H9 (cell line): ENCODE measurements around the gene TENT5C. TPM values are rescaled to one million over a fixed set of nuclear protein-coding genes. Genes with fewer than 3 reads are reported as not detected.

Experiments
- DNase-seq: peaks from one replicate; pipeline ENCODE4 v3.0.0-alpha.2; 2017
- H2AFZ ChIP-seq: one replicate; pipeline ENCODE4 v1.6.1; 2013; ENCODE audit warnings: mild to moderate bottlenecking, low read length, control low read depth, moderate library complexity
- H2AK5ac ChIP-seq: 2 replicates; pipeline ENCODE4 v1.6.1; 2013; ENCODE audit warnings: low read length, control low read depth, mixed read lengths; ENCODE audit not compliant: insufficient read length
- H2BK120ac ChIP-seq: one replicate; pipeline ENCODE4 v1.6.1; 2013; ENCODE audit warnings: low read depth, mild to moderate bottlenecking, low read length, control low read depth, inconsistent platforms; ENCODE audit not compliant: poor library complexity, severe bottlenecking
- H2BK12ac ChIP-seq: 2 replicates; pipeline ENCODE4 v1.6.1; 2013; ENCODE audit warnings: low read length, control low read depth, mixed read lengths, low read depth; ENCODE audit not compliant: insufficient read length
- H2BK15ac ChIP-seq: 2 replicates; pipeline ENCODE4 v1.6.1; 2013; ENCODE audit warnings: low read depth, low read length, control low read depth
- H2BK20ac ChIP-seq: one replicate; pipeline ENCODE4 v1.6.1; 2013; ENCODE audit warnings: low read depth, mild to moderate bottlenecking, low read length, control low read depth, inconsistent platforms; ENCODE audit not compliant: poor library complexity, severe bottlenecking
- H2BK5ac ChIP-seq: 2 replicates; pipeline ENCODE4 v1.6.1; 2013; ENCODE audit warnings: low read length, control low read depth, mixed read lengths; ENCODE audit not compliant: insufficient read length
- H3K14ac ChIP-seq: 2 replicates; pipeline ENCODE4 v1.6.1; 2013; ENCODE audit warnings: low read length, control low read depth; ENCODE audit not compliant: insufficient read depth
- H3K18ac ChIP-seq: 2 replicates; pipeline ENCODE4 v1.6.1; 2013; ENCODE audit warnings: low read depth, mild to moderate bottlenecking, mixed read lengths, low read length, control low read depth; ENCODE audit not compliant: insufficient read length
- H3K23ac ChIP-seq: 2 replicates; pipeline ENCODE4 v1.6.1; 2013; ENCODE audit warnings: low read length, control low read depth, mixed read lengths, low read depth; ENCODE audit not compliant: insufficient read length
- H3K23me2 ChIP-seq: 2 replicates; pipeline ENCODE4 v1.6.1; 2013; ENCODE audit warnings: low read depth, mild to moderate bottlenecking, mixed read lengths, low read length, control low read depth; ENCODE audit not compliant: insufficient read length, poor library complexity, severe bottlenecking
- H3K27ac ChIP-seq: 2 replicates; pipeline ENCODE4 v1.5.1; 2013; ENCODE audit warnings: low read length, control low read depth, mixed read lengths, low read depth; ENCODE audit not compliant: insufficient read length
- H3K27me3 ChIP-seq: 2 replicates; pipeline ENCODE4 v1.6.1; 2013; ENCODE audit warnings: low read length, control low read depth, inconsistent platforms; ENCODE audit not compliant: insufficient read depth
- H3K4ac ChIP-seq: 2 replicates; pipeline ENCODE4 v1.6.1; 2013; ENCODE audit warnings: low read depth, mild to moderate bottlenecking, control low read depth, inconsistent platforms, low read length, moderate library complexity
- H3K4me1 ChIP-seq: 2 replicates; pipeline ENCODE4 v1.6.1; 2013; ENCODE audit warnings: low read length, control low read depth, inconsistent platforms; ENCODE audit not compliant: insufficient read depth
- H3K4me2 ChIP-seq: 2 replicates; pipeline ENCODE4 v1.6.1; 2013; ENCODE audit warnings: low read length, control low read depth, mixed read lengths; ENCODE audit not compliant: insufficient read length, insufficient read depth
- H3K56ac ChIP-seq: 2 replicates; pipeline ENCODE4 v1.6.1; 2013; ENCODE audit warnings: low read depth, mild to moderate bottlenecking, mixed read lengths, low read length, control low read depth; ENCODE audit not compliant: insufficient read length
- H3K79me1 ChIP-seq: 2 replicates; pipeline ENCODE4 v1.6.1; 2013; ENCODE audit warnings: low read depth, mild to moderate bottlenecking, moderate library complexity, low read length, control low read depth, inconsistent platforms; ENCODE audit not compliant: insufficient read depth, poor library complexity, severe bottlenecking
- H3K79me2 ChIP-seq: 2 replicates; pipeline ENCODE4 v1.6.1; 2013; ENCODE audit warnings: low read length, control low read depth, inconsistent platforms; ENCODE audit not compliant: insufficient read depth
- H3K9ac ChIP-seq: 2 replicates; pipeline ENCODE4 v1.6.1; 2013; ENCODE audit warnings: low read length, control low read depth, mixed read lengths; ENCODE audit not compliant: insufficient read length; ENCODE audit errors: extremely low read depth
- H3K9me3 ChIP-seq: one replicate; pipeline ENCODE4 v1.6.1; 2013; ENCODE audit warnings: low read depth, low read length, inconsistent platforms; ENCODE audit not compliant: control insufficient read depth
- H3T11ph ChIP-seq: one replicate; pipeline ENCODE4 v1.6.1; 2013; ENCODE audit warnings: mild to moderate bottlenecking, low read length, control low read depth, inconsistent platforms
- H4K20me1 ChIP-seq: one replicate; pipeline ENCODE4 v1.6.1; 2013; ENCODE audit not compliant: control insufficient read depth, insufficient read length, insufficient read depth
- H4K5ac ChIP-seq: 2 replicates; pipeline ENCODE4 v1.6.1; 2013; ENCODE audit warnings: low read depth, mild to moderate bottlenecking, mixed read lengths, low read length, control low read depth; ENCODE audit not compliant: insufficient read length
- H4K8ac ChIP-seq: replicated peaks from 2 replicates; pipeline ENCODE4 v1.6.1; 2013; ENCODE audit warnings: low read length, control low read depth, mixed read lengths, low read depth; ENCODE audit not compliant: insufficient read length
- H4K91ac ChIP-seq: 2 replicates; pipeline ENCODE4 v1.6.1; 2013; ENCODE audit warnings: low read depth, mild to moderate bottlenecking, moderate library complexity, mixed read lengths, low read length, control low read depth; ENCODE audit not compliant: insufficient read length
- H3K27ac Mint-ChIP-seq, 3 experiments: 2 replicates in 2 of 3; 3 replicates in 1 of 3; pipeline ENCODE4 v1.8.0; 2020 to 2021; ENCODE audit warnings: mixed read lengths in 3 of 3, mild to moderate bottlenecking in 1 of 3, moderate library complexity in 1 of 3
- H3K27me3 Mint-ChIP-seq: 2 replicates; pipeline ENCODE4 v1.8.0; 2021; ENCODE audit warnings: low read depth, mild to moderate bottlenecking, moderate library complexity, mixed read lengths
- H3K36me3 Mint-ChIP-seq, 3 experiments: 2 replicates in 2 of 3; 3 replicates in 1 of 3; pipeline ENCODE4 v1.8.0; 2020 to 2021; ENCODE audit warnings: low read depth in 3 of 3, mixed read lengths in 3 of 3; ENCODE audit not compliant: insufficient read depth in 1 of 3
- H3K4me1 Mint-ChIP-seq, 2 experiments: 2 replicates each; pipeline ENCODE4 v1.8.0; 2020; ENCODE audit warnings: mixed read lengths in 2 of 2
- H3K4me3 Mint-ChIP-seq, 2 experiments: 2 replicates in 1 of 2; 3 replicates in 1 of 2; pipeline ENCODE4 v1.8.0; 2020 to 2021; ENCODE audit warnings: mild to moderate bottlenecking in 2 of 2, mixed read lengths in 2 of 2, moderate library complexity in 1 of 2
- H3K9me3 Mint-ChIP-seq, 2 experiments: 2 replicates in 1 of 2; 3 replicates in 1 of 2; pipeline ENCODE4 v1.8.0; 2020; ENCODE audit warnings: mild to moderate bottlenecking in 2 of 2, mixed read lengths in 2 of 2, moderate library complexity in 1 of 2
- CTCF ChIP-seq: fragments of 200-600 bp; sonication (generic); conservative IDR thresholded peaks from 3 replicates; pipeline ENCODE4 v1.8.0; 2021; ENCODE audit warnings: antibody characterized with exemption, mild to moderate bottlenecking
- WGBS: extraction: QIAGEN DNeasy Blood & Tissue Kit; methylation state at CpG from one replicate; pipeline ENCODE4 v1.1.7; 2013; ENCODE audit warnings: missing lambda C conversion rate, low lambda C conversion rate, mixed read lengths; ENCODE audit not compliant: insufficient read length; ENCODE audit errors: extremely low coverage; 5-methylcytosine and 5-hydroxymethylcytosine counted together
- total RNA-seq: library from RNA; stranded (reverse); gene quantifications from 2 replicates; pipeline ENCODE4 v1.2.1, GENCODE V29; 2021

Gene TENT5C
- total RNA-seq, 1 experiment from 2014 or later, result 0.37 TPM

- Histone ChIP-seq H2BK5ac (no peak overlapping the region), H4K91ac (no peak overlapping the region), H4K8ac (no peak overlapping the region), H2BK120ac (no peak overlapping the region), H3K56ac (no peak overlapping the region), H3K79me1 (no peaks in the 10 kb centered on the region), H2AK5ac (no peak overlapping the region), H3K79me2 (no peaks in the 10 kb centered on the region), H2BK20ac (no peak overlapping the region), H3K23me2 (peaks cover 12% of the 10 kb centered on the region), H3K4ac (no peak overlapping the region), H3K27ac (no peak overlapping the region), H3K9ac (no peak overlapping the region), H4K20me1 (no peaks in the 10 kb centered on the region), H3K27me3 (peaks cover 11% of the 10 kb centered on the region; the same call in 1 of the 2 replicates), H3K4me2 (peak overlapping the region; percentile 93), H3K23ac (no peak overlapping the region), H3K14ac (no peak overlapping the region; the same call in 1 of the 2 replicates), H2BK12ac (no peak overlapping the region), H4K5ac (no peak overlapping the region), H3K18ac (no peak overlapping the region), H3K9me3 (no peaks in the 10 kb centered on the region), H3K4me1 (no peaks in the 10 kb centered on the region), H3T11ph (no peak overlapping the region), H2BK15ac (no peak overlapping the region), H2AFZ (no peak overlapping the region)
- Mint-ChIP-seq H3K36me3 (no peaks in the 10 kb centered on the region), H3K9me3 (no peaks in the 10 kb centered on the region), H3K27me3 (peaks cover 78% of the 10 kb centered on the region), H3K27ac (no peak overlapping the region), H3K4me1 (peaks cover 21 to 29% of the 10 kb centered on the region in 2 experiments), H3K4me3 (peak overlapping the region; percentile 75 to 90)
- peak; percentile 39 for DNase-seq
- no peak for TF ChIP-seq CTCF
- no CpG with 5 or more reads among the region's 37 CpGs for WGBS
These were observed 992 bp downstream of the TENT5C start for GRCh38 chr1:117606649-117607430.
